Glomerular endothelial cell (primary cell): ENCODE results near the gene TECTA. TPM values are rescaled to one million over a fixed set of nuclear protein-coding genes. Genes with fewer than 3 reads are reported as not detected.
"Not testable (repeated sequence)": the region's sequence is repeated elsewhere in the genome, so short reads cannot be mapped to it uniquely, and the experiment has no call there.

ENCODE experiments used
- DNase-seq: peaks from one replicate; pipeline ENCODE4 v3.0.0-alpha.2; 2011; ENCODE audit warnings: low read depth, low spot score; ENCODE audit errors: extremely low read depth
- total RNA-seq: library from RNA; depleted of rRNA; stranded (reverse); fragments of >200 nt; gene quantifications from 2 replicates; pipeline ENCODE4 v1.2.3, GENCODE V29; 2015

The TECTA gene
- total RNA-seq, 1 donor from 2014 or later, result 0.64 TPM

DNA sequence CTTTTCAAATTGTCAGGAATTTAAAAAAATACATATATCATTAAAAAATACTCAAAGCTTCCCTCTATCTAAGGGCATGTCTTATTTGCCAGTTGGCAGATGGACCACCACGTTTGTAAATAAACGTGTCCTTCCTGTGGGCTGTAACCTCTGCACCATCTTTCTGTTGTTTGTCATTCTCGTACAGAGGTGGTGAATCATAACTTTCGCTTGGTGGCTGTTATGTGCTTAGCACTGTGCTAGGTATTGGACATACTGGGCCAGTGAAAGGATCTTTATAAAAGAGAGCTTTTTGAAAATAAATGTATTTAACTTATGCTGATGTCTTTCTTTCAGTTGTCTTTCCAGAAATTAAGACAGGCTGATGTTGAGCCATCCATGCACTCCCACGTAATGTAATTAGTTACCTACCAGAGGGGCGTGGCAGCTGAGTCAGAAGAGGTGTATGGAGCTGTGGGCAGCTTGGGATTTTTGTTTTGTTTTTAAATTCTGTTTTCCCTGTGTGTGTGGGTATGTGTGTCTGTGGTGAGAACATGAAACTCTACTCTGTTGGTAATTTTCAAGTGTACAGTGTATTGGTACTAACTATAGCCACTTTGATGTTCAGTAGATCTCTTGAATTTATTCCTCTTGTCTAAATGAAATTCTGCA, 62.7 kb downstream of the TECTA start:
- no peak for DNase-seq

DNA sequence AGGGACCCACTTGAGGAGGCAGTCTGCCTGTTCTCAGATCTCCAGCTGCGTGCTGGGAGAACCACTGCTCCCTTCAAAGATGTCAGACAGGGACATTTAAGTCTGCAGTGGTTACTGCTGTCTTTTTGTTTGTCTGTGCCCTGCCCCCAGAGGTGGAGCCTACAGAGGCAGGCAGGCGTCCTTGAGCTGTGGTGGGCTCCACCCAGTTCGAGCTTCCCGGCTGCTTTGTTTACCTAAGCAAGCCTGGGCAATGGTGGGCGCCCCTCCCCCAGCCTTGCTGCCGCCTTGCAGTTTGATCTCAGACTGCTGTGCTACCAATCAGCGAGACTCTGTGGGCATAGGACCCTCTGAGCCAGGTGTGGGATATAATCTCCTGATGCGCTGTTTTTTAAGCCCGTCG, 76.6 kb downstream of the TECTA start:
- DNase-seq, result not testable (repeated sequence)

DNA sequence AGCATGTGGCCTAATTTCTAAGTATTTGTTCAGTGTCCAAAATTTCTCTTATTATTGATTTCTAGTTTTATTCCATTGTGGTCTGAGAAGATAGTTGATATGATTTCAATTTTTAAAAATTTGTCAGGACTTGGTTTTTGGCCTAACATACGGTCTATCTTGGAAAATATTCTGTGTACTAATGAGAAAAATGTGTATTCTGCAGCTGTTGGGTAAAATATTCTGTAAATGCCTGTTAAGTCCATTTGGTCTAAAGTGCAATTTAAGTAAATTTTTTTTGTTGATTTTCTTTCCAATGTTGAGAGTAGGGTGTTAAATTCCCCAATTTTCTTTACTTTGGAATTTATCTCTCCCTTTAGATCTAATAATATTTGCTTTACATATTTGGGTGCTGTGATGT, 78.3 kb downstream of the TECTA start:
- DNase-seq, result no peak

GRCh38 chr11:121180183-121180582, 79.1 kb downstream of the TECTA start:
- DNase-seq, result no peak

- DNase-seq, result no peak
Observed at GRCh38 chr11:121188776-121189175, 87.7 kb downstream of the TECTA start.

DNA sequence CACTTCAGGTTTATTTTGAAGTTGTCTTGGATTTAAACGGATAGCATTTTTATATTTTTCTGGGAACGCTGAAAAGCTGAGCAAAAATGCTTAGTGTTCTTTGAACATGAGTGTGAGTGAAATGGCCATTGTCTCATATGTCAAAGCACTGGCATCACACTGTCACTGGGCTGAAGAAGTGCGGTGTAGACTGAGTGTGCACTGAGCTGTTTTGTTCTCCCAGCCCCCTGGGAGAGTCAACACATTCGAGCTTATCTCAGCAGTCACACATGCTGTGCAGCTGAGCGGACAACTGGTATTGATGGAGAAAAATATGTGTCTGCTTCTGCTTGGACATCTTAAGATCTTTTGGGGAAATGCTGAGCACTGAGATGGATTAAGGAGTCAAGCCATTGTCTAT, 90.8 kb downstream of the TECTA start:
- DNase-seq, result no peak

- DNase-seq, result peak; percentile 62
Observed at GRCh38 chr11:121194731-121195596, 93.9 kb downstream of the TECTA start.

GRCh38 chr11:121198491-121198890, 97.4 kb downstream of the TECTA start:
- DNase-seq, result no peak

DNA sequence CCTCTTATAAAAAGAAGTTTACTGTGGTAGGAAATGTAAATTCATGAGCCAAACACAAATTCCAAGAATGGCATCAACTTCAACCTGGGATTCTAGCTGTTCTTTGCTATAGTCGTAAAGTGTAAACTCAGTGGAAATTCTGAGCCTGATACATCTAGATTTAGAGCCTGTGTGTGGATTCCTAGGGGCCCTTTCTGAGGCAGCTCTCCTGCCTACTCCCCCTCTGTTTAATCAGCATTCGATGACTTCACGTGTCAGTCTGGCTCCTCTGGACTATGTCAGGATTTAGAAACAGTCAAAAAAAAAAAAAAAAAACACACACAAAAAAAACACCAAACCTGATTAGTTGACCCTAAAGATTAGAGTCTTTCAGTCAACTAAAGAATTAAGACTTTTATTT, 98.5 kb downstream of the TECTA start:
- DNase-seq, result no peak

DNA sequence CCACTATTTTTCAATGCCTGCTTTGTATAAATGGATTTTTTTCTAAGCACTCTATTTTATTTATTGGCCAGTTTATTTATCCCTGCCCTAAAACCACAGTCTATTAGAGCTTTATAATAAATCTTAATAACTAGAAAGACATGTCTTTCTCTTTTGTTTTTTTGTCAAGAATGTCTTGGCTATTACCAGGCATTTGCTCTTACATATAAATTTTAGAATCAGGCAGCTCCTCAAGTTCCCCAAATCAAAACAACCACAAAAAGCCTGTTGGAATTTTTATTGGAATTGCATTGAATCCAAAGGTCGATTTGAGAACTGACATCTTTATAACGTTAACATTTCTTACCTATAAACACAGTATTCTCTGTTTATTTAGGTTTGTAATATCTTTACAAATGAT, 105.8 kb downstream of the TECTA start:
- DNase-seq, result no peak

DNA sequence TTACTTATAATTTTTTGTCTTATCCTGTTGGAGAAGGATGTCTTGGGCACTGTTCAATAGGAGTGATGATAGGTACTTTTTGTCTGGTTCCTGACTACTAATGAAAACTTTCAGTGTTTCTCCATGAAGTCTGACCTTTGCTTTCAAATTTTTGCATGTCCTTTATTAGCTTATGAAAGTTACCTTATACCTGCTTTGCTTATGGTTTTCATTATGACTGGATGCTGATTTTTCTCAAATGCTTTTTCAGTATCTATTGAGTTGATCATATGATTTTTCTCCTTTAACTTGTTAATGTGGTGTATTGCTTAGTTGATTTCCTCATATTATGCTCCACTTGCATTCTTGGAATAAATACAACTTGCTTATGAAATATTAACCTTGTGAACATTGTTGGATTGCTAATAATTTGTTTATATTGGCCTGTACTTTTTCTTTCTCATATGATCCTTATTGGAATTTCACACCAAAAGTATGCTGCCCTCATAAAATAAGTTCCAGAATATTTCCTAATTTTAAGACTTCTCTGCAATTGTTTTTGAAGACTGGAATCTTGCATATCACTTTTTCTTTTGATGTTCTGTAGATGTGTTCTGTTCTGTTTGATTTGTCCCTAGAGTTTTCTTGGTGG, 106.6 kb downstream of the TECTA start:
- no peak for DNase-seq

DNA sequence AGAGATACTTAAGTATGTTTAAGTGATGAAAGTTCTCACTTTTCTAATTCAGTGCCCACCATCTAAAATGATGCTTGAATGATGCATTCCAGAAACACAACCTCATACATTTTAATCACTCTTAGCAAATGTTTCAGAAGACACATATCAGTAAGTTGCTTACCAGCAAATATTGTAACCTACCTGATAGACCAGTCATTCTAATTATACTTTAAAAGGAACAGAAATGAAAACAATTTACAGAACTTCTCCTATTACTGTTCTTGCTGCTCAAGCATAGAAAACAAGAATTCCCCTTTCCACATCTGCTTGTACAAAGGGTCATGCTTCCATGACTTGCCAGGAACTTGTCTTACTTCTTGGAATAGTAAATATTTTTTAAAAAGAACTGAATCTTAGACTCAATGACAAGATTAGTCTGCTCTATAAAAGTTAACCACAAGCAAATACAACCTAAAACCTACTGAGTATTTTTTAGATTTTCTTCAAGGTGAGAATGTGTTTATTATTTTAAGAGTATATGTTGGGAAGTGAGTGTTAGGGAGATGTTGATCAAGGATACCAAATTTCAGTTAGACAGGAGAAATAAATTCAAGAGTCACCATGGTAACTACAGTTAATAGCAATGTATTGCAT, 109.5 kb downstream of the TECTA start:
- no peak for DNase-seq

- DNase-seq, result no peak
Observed at GRCh38 chr11:121211626-121212025, 110.6 kb downstream of the TECTA start.

DNA sequence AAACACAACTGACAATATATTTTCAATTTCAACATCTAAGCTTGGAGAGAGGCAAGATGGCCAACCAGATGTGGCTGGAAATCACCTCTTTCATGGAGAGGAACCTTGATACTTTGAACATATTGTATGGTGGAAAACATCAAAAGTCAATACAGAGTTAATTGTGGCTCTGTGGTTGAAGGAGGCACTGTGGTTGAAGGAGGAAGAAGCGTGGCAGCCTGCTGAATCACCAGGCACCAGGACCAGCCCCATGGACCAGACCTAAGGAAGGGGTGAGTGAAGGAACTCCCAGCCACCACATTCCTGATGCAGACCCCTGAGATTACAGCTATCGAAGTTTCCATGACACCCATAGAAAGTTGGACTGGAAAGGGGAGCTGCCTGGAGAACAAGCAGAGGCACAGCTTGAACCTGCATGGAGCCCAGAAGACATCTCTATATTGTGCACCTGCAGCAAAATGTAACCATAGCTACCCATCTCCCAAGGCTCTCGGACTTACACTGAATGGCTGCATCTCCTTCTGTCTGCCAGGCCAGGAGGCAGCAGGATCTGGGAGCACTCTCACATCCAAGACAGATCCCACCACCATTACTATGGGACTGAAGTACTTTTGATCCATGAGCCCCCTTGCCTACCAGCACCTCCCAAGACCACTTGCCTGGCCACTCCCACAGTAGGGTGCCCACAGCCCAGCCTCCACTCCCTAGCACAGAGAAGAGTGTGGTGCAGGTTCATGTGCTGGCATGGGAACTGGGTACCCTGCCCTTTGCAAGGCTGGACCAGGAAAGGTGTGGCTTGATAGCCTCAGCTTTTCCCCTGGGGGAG, 111.7 kb downstream of the TECTA start:
- DNase-seq, result no peak

DNA sequence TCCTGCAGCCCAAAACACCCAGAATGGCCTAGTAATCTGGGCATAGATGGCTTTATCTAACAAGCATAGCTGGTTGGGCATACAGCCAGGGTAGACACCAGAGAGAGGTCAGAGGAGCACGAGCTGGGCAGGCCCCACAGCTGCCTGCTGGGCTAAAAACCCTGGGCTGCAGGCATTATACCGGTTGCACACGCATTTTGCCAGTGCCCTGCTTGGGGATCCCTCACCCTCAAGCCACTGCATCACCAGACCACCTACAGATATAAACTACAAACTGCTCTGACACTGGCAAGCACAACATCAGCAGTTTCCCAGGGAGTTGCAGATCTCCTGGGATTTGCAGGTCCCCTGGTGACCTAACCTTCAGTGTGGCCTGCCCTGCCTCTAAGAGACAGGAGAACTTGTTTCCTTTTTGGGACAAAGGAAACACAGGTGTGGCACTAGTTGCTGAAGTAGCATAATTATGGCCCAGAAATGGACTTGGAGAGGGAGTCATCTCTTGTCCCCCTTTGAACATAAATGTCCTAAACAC, 112.4 kb downstream of the TECTA start:
- DNase-seq, result no peak

- no peak for DNase-seq
Observed at GRCh38 chr11:121214861-121215260, 113.8 kb downstream of the TECTA start.

DNA sequence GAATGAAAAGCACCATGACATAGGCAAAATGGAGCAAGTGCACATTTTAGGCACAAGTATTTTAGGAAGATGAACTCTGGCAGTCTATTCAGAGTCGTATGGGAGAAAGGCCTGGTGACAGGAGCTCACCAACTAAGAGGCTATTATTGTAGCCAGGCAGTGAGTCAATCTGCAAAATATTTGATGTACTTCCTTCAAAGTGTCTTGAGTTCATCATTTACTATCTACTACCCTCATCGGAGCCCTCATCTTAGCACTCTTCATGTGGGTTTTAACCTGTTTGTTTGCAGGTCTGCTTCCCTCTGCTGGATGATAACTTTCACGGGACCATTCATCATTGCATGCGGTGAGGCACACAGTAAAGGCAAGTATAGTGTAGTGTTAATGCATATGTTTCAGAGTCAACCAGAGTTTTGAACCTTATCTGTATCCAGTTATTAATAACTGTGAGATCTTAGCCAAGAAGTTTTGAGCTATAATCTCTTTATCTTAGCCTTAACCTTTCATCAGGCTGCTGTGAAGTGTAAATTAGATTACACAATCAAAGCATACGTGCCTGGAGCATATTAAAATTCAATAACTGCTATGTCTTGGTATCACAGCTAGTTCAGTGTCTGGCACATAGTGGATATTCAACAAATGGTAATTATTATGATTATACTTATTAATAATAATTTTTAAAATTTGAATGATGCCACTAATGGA, 120.6 kb downstream of the TECTA start:
- no peak for DNase-seq

DNA sequence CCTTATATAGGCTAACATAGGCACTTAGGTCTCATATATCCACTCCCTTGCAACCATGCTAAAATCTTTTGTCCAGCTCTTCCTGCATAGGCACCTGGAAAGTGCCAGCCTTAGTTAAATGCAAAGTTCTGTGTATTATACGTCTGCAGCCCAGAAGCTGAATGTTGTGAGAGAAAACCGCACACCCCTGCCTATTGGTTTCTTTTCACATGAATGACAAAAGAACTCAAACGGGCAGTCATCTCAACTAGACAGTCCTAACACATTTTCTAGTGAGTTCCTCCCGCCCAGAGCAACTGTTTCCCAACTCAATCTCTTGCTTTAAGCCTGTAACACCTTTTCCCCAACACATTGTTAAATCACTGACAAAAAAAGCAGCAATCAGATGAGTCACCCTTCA, 122.1 kb downstream of the TECTA start:
- DNase-seq, result no peak

GRCh38 chr11:121225382-121225781, 124.3 kb downstream of the TECTA start:
- no peak for DNase-seq
